Neuronal stem cell (in vitro differentiated cells): ENCODE measurements around the gene KRT16. TPM values are rescaled to one million over a fixed set of nuclear protein-coding genes. Genes with fewer than 3 reads are reported as not detected.
A peak's percentile ranks its signal among the peaks of the same experiment; 100 is the strongest.
"Not testable (repeated sequence)": the region's sequence is repeated elsewhere in the genome, so short reads cannot be mapped to it uniquely, and the experiment has no call there.

Source experiments
- DNase-seq: peaks from one replicate; pipeline ENCODE4 v3.0.0-alpha.2; 2013; ENCODE audit warnings: low spot score
- H2AFZ ChIP-seq: one replicate; pipeline ENCODE4 v1.6.1; 2013; ENCODE audit warnings: mild to moderate bottlenecking, low read length, inconsistent platforms
- H2AK5ac ChIP-seq: 2 replicates; pipeline ENCODE4 v1.6.1; 2013; ENCODE audit warnings: low read depth, mild to moderate bottlenecking, inconsistent platforms, low read length, moderate library complexity, mixed read lengths
- H2BK120ac ChIP-seq: 2 replicates; pipeline ENCODE4 v1.6.1; 2013; ENCODE audit warnings: low read depth, mild to moderate bottlenecking, inconsistent platforms, low read length, moderate library complexity, mixed read lengths
- H2BK12ac ChIP-seq: one replicate; pipeline ENCODE4 v1.6.1; 2013; ENCODE audit warnings: low read length, inconsistent platforms
- H2BK15ac ChIP-seq: 2 replicates; pipeline ENCODE4 v1.6.1; 2013; ENCODE audit warnings: mild to moderate bottlenecking, low read length, inconsistent platforms, mixed read lengths
- H2BK5ac ChIP-seq: one replicate; pipeline ENCODE4 v1.6.1; 2013; ENCODE audit warnings: inconsistent platforms, mild to moderate bottlenecking, low read length, moderate library complexity
- H3K14ac ChIP-seq: one replicate; pipeline ENCODE4 v1.6.1; 2013; ENCODE audit warnings: low read length, inconsistent platforms
- H3K18ac ChIP-seq: 2 replicates; pipeline ENCODE4 v1.6.1; 2013; ENCODE audit warnings: low read length, inconsistent platforms
- H3K23ac ChIP-seq: 2 replicates; pipeline ENCODE4 v1.6.1; 2013; ENCODE audit warnings: low read depth, mild to moderate bottlenecking, mixed read lengths, low read length, inconsistent platforms; ENCODE audit not compliant: poor library complexity
- H3K27ac ChIP-seq: replicated peaks from 3 replicates; pipeline ENCODE4 v1.5.1; 2013; ENCODE audit warnings: low read length, inconsistent platforms
- H3K27me3 ChIP-seq, 3 experiments: 2 replicates each; pipeline ENCODE4 v1.6.1; 2013; ENCODE audit warnings: low read length in 3 of 3, mild to moderate bottlenecking in 2 of 3, inconsistent platforms in 1 of 3, low read depth in 1 of 3, mixed read lengths in 1 of 3, moderate library complexity in 1 of 3; ENCODE audit not compliant: control insufficient read depth in 3 of 3, insufficient read depth in 3 of 3
- H3K36me3 ChIP-seq, 2 donors: replicated peaks in 1 of 2; 2 replicates each; pipeline ENCODE4 v1.6.1; 2013; ENCODE audit warnings: low read length in 2 of 2; ENCODE audit not compliant: control insufficient read depth in 2 of 2, insufficient read depth in 2 of 2
- H3K4ac ChIP-seq: 2 replicates; pipeline ENCODE4 v1.6.1; 2013; ENCODE audit warnings: inconsistent platforms, mild to moderate bottlenecking, low read length, moderate library complexity
- H3K4me1 ChIP-seq, 2 donors: 1 replicate in 1 of 2; 2 replicates in 1 of 2; pipeline ENCODE4 v1.6.1; 2013; ENCODE audit warnings: low read length in 2 of 2, low read depth in 1 of 2; ENCODE audit not compliant: control insufficient read depth in 2 of 2, insufficient read depth in 1 of 2
- H3K4me2 ChIP-seq: one replicate; pipeline ENCODE4 v1.6.1; 2013; ENCODE audit warnings: mild to moderate bottlenecking, low read length, inconsistent platforms; ENCODE audit not compliant: insufficient read depth, poor library complexity, severe bottlenecking
- H3K4me3 ChIP-seq, 2 donors: 2 replicates each; pipeline ENCODE4 v1.5.1; 2013; ENCODE audit warnings: low read length in 2 of 2, mild to moderate bottlenecking in 2 of 2, inconsistent platforms in 1 of 2, moderate library complexity in 1 of 2
- H3K79me1 ChIP-seq: one replicate; pipeline ENCODE4 v1.6.1; 2013; ENCODE audit warnings: low read depth, mild to moderate bottlenecking, inconsistent platforms, low read length, moderate library complexity
- H3K9ac ChIP-seq: one replicate; pipeline ENCODE4 v1.6.1; 2013; ENCODE audit warnings: mild to moderate bottlenecking, low read depth, low read length, inconsistent platforms; ENCODE audit not compliant: poor library complexity
- H3K9me3 ChIP-seq, 2 donors: replicated peaks in 1 of 2; 2 replicates each; pipeline versions ENCODE3 to v1.6.1; 2013; ENCODE audit warnings: low read length in 2 of 2, mild to moderate bottlenecking in 2 of 2, inconsistent platforms in 1 of 2, low read depth in 1 of 2, mixed read lengths in 1 of 2, moderate library complexity in 1 of 2; ENCODE audit not compliant: control insufficient read depth in 2 of 2, insufficient read depth in 1 of 2
- H4K8ac ChIP-seq: one replicate; pipeline ENCODE4 v1.6.1; 2013; ENCODE audit warnings: low read depth, mild to moderate bottlenecking, inconsistent platforms, low read length, moderate library complexity
- H4K91ac ChIP-seq: one replicate; pipeline ENCODE4 v1.6.1; 2013; ENCODE audit warnings: low read length, low read depth, mild to moderate bottlenecking, inconsistent platforms; ENCODE audit not compliant: poor library complexity
- WGBS, 2 donors: extraction: QIAGEN DNeasy Blood & Tissue Kit; methylation state at CpG; one replicate each; pipeline ENCODE4 v1.1.7; 2013; ENCODE audit warnings: missing lambda C conversion rate in 2 of 2, mixed read lengths in 1 of 2; ENCODE audit not compliant: insufficient read length in 2 of 2, insufficient replicate concordance in 1 of 2; ENCODE audit errors: extremely low coverage in 2 of 2; 5-methylcytosine and 5-hydroxymethylcytosine counted together
- polyA plus RNA-seq, 2 experiments: library from polyadenylated mRNA; stranded (reverse); fragments of 200-250 nt; gene quantifications; one replicate each; pipeline ENCODE4 v1.2.3, GENCODE V29; 2013

Gene KRT16
- not detected for polyA plus RNA-seq (2013, experiment 1 of 2)
- 0.03 TPM for polyA plus RNA-seq (2013, experiment 2 of 2)

GRCh38 chr17:41612376-41613160 lies at the start of gene KRT16:
TSS of gene KRT16 (minus strand) at chr17:41612767. CDS start at chr17:41612688, 79 bp downstream.
- H3K9me3 ChIP-seq, H4K8ac ChIP-seq, H3K14ac ChIP-seq, H3K4me2 ChIP-seq, H2AFZ ChIP-seq, H3K27me3 ChIP-seq, H2BK15ac ChIP-seq, H3K27ac ChIP-seq, H3K4me1 ChIP-seq, H3K23ac ChIP-seq, H4K91ac ChIP-seq, H3K4ac ChIP-seq, H2BK12ac ChIP-seq, DNase-seq, H3K79me1 ChIP-seq, H3K9ac ChIP-seq, H3K36me3 ChIP-seq, H3K4me3 ChIP-seq: not testable (repeated sequence)
- H2BK120ac ChIP-seq = peak within 1 kb of the TSS; percentile 61
- no CpG with 5 or more reads among the region's 31 CpGs for whole genome bisulfite sequencing, 2 donors
- H2BK5ac ChIP-seq = peak within 1 kb of the TSS; percentile 24
- H3K18ac ChIP-seq = peak within 1 kb of the TSS; percentile 57
- peak within 1 kb of the TSS; percentile 70 for H2AK5ac ChIP-seq

- Histone ChIP-seq H2AK5ac (peak overlapping the region; percentile 48), H3K18ac (no peak overlapping the region), H3K4ac (no peak overlapping the region), H2BK15ac (peak overlapping the region; percentile 46), H3K79me1 (no peaks in the 10 kb centered on the region), H4K8ac (no peak overlapping the region), H2BK120ac (peak overlapping the region; percentile 42), H3K36me3 (no peaks in the 10 kb centered on the region), H3K9me3 (no peaks in the 10 kb centered on the region), H2AFZ (no peak overlapping the region), H3K4me1 (peaks cover 0 to 10% of the 10 kb centered on the region in 2 donors), H3K9ac (no peak overlapping the region), H3K27me3 (peaks cover 0 to 51% (median 0%) of the 10 kb centered on the region in 3 experiments), H3K14ac (no peak overlapping the region), H3K23ac (peak overlapping the region; percentile 13), H3K4me2 (no peak overlapping the region), H2BK5ac (no peak overlapping the region), H2BK12ac (no peak overlapping the region), H3K27ac (no peak overlapping the region), H3K4me3 (no peak overlapping the region), H4K91ac (no peak overlapping the region)
- no CpG with 5 or more reads among the region's 8 CpGs for WGBS, 2 donors
- DNase-seq = no peak
These were observed 47.7 kb upstream of the KRT16 start for GRCh38 chr17:41660221-41660711.

GRCh38 chr17:41659427-41660212 lies 47.1 kb upstream of the KRT16 start:
- Histone ChIP-seq H2BK120ac (no peak overlapping the region), H2AFZ (no peak overlapping the region), H3K27me3 (peaks cover 0 to 58% (median 0%) of the 10 kb centered on the region in 3 experiments), H3K4me2 (no peak overlapping the region), H4K8ac (no peak overlapping the region), H3K9ac (no peak overlapping the region), H2BK5ac (peak overlapping the region; percentile 46), H3K4ac (no peak overlapping the region), H3K4me1 (peaks cover 0 to 15% of the 10 kb centered on the region in 2 donors), H3K36me3 (no peaks in the 10 kb centered on the region), H3K23ac (peak overlapping the region; percentile 13), H3K27ac (no peak overlapping the region), H2BK12ac (no peak overlapping the region), H3K14ac (no peak overlapping the region), H4K91ac (no peak overlapping the region), H3K79me1 (no peaks in the 10 kb centered on the region), H2AK5ac (peak overlapping the region; percentile 48), H3K9me3 (no peaks in the 10 kb centered on the region), H3K4me3 (no peak overlapping the region), H3K18ac (no peak overlapping the region), H2BK15ac (peak overlapping the region; percentile 61)
- WGBS, 2 donors = no CpG with 5 or more reads among the region's 11 CpGs
- DNase-seq = no peak

GRCh38 chr17:41658846-41659245 lies 46.3 kb upstream of the KRT16 start:
- H2AFZ ChIP-seq = no peak overlapping the region
- H3K23ac ChIP-seq = no peak overlapping the region
- no peaks in the 10 kb centered on the region for H3K79me1 ChIP-seq
- H3K36me3 ChIP-seq = no peaks in the 10 kb centered on the region
- H3K4ac ChIP-seq = no peak overlapping the region
- H2BK15ac ChIP-seq = no peak overlapping the region
- peak overlapping the region; percentile 20 for H2AK5ac ChIP-seq
- H3K18ac ChIP-seq = peak overlapping the region; percentile 74
- peak overlapping the region; percentile 60 for H2BK12ac ChIP-seq
- H3K4me3 ChIP-seq = no peak overlapping the region
- no peak overlapping the region for H4K91ac ChIP-seq
- no peak overlapping the region for H3K4me2 ChIP-seq
- H3K27ac ChIP-seq = no peak overlapping the region
- no peak overlapping the region for H3K9ac ChIP-seq
- peak overlapping the region; percentile 79 for H3K14ac ChIP-seq
- peaks cover 0 to 58% (median 0%) of the 10 kb centered on the region in 3 experiments for H3K27me3 ChIP-seq
- H4K8ac ChIP-seq = no peak overlapping the region
- no peak for DNase-seq
- peak overlapping the region; percentile 34 for H2BK120ac ChIP-seq
- no CpG with 5 or more reads among the region's 5 CpGs for WGBS, 2 donors
- H3K4me1 ChIP-seq = peaks cover 0 to 15% of the 10 kb centered on the region in 2 donors
- H2BK5ac ChIP-seq = peak overlapping the region; percentile 46
- H3K9me3 ChIP-seq = no peaks in the 10 kb centered on the region
